D721Med (cell line): ENCODE results near the gene ANP32D.
"Not testable (repeated sequence)": the region's sequence is repeated elsewhere in the genome, so short reads cannot be mapped to it uniquely, and the experiment has no call there.

ENCODE experiments used
- DNase-seq: peaks from one replicate; pipeline ENCODE4 v3.0.0; 2011; ENCODE audit warnings: low spot score; ENCODE audit not compliant: insufficient read length
- FAIRE-seq: peaks from 2 replicates; lab custom pipeline; 2011; peaks lifted over from hg19 to GRCh38; lab: Jason Lieb, UNC
- TF ChIP-seq, protein P1 (sequence below): IDR thresholded peaks from 2 replicates; pipeline ENCODE4 v1.5.1; 2012; ENCODE audit warnings: mild to moderate bottlenecking, control low read depth; ENCODE audit not compliant: insufficient read depth; ENCODE audit errors: missing control alignments

Gene ANP32D

DNA sequence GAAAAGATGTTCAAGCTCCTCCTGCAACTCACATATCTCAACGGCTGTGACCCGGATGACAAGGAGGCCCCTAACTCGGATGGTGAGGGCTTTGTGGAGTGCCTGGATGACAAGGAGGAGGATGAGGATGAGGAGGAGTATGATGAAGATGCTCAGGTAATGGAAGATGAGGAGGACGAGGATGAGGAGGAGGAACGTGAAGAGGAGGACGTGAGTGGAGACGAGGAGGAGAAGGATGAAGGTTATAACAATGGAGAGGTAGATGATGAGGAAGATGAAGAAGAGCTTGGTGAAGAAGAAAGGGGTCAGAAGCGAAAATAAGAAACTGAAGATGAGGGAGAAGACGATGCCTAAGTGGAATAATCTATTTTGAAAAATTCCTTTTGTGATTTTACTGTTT lies 702 bp downstream of the ANP32D start:
- DNase-seq (no peak), FAIRE-seq (no peak)
- TF ChIP-seq, protein P1, sequence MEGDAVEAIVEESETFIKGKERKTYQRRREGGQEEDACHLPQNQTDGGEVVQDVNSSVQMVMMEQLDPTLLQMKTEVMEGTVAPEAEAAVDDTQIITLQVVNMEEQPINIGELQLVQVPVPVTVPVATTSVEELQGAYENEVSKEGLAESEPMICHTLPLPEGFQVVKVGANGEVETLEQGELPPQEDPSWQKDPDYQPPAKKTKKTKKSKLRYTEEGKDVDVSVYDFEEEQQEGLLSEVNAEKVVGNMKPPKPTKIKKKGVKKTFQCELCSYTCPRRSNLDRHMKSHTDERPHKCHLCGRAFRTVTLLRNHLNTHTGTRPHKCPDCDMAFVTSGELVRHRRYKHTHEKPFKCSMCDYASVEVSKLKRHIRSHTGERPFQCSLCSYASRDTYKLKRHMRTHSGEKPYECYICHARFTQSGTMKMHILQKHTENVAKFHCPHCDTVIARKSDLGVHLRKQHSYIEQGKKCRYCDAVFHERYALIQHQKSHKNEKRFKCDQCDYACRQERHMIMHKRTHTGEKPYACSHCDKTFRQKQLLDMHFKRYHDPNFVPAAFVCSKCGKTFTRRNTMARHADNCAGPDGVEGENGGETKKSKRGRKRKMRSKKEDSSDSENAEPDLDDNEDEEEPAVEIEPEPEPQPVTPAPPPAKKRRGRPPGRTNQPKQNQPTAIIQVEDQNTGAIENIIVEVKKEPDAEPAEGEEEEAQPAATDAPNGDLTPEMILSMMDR, result no peak

DNA sequence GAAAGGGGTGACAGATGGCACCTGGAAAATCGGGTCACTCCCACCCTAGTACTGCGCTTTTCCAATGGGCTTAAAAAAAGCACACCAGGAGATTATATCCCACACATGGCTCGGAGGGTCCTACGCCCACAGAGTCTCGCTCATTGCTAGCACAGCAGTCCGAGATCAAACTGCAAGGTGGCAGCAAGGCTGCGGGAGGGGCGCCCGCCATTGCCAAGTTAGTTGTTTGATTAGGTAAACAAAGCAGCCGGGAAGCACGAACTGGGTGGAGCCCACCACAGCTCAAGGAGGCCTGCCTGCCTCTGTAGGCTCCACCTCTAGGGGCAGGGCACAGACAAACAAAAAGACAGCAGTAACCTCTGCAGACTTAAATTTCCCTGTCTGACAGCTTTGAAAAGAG lies 2.1 kb downstream of the ANP32D start:
- FAIRE-seq, DNase-seq: not testable (repeated sequence)

DNA sequence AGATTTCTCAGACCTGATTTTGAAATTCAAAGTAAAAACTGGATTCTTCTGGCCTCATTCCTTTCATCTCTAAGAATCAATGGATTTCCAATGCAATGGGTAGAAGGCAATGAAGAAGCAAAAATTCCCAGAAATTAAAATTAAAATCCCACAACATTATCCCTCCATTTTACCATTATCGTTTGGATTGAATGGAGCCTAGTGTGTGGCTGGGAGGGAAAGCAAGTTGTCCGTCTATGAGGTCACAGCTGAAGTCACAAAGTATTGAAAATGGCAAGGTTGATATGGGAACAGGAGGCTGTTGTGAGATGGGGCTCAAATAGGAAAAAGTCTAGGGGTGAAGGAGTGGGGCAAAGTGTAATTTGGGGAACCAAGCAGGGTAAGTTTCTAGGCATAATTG lies 9.8 kb downstream of the ANP32D start, which contains the start of gene C12orf54:
TSS of gene C12orf54 (plus strand) at position 301 of the 400 bp plus-strand sequence. CDS start 799 bp downstream, outside the sequence.
- FAIRE-seq, result no peak

DNA sequence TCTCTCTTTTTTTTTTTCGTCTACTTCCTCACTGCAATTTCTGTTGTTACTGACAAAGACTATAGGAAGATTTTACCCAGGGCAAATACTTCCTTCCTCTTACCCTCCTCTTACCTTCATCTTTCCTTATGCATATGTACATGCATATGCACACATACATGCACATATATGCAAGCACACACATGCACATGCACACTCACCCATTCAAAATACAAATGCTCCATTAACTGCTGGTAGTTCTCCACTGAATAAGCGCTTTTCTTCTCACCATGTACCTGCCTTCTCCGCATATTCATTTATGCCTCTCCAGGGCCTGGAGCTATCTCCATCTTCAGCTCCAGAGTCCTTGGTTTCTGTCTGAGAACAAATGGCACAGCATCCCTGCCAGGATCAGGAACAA lies 10.6 kb downstream of the ANP32D start:
- TF ChIP-seq, protein P1, result no peak
- FAIRE-seq (no peak), DNase-seq (no peak)

More for the DNA sequence above, 9.8 kb downstream of the ANP32D start, which contains the start of gene C12orf54:
- DNase-seq, result no peak
- TF ChIP-seq, protein P1, result no peak

DNA sequence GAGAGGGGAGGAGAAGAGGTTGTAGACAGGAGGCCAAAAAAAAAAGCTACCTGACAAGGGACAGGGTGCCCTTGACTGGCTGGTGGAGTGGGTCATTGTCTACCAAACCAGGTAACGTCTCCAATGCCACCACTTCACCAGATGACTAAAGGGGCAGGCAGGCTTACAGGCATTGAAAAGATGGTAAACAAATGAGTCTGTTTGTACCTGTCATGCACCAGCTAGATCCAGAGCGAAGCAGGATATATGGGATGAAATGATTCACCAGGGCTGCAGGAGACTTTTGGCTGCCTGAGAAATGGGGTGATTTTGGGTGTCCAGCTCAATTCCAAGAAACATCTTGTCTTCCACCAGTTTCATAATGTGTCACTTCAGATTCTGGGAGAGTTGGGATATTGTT lies 13.9 kb downstream of the ANP32D start:
- TF ChIP-seq, protein P1, result no peak
- FAIRE-seq, result no peak
- DNase-seq, result no peak

DNA sequence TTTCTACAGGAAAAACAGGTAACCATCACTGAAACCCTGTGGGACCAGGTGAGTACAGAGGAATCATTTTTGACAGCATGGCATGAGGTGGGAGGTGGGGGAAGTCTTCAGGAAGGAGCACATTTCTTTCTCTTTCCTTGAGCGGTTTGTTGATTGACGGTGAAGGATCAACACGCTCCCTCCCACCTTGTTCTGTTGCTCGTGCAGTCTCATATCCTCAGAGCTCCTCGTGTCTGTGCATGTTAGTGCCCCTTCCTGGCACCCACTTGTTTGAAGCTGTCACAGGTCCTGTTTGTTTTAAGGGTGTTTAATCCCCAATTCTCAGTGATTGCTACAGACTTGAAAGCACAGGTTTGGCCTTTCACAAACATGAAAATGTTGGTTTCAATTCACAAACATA lies 14.3 kb downstream of the ANP32D start:
- TF ChIP-seq, protein P1, result no peak

DNA sequence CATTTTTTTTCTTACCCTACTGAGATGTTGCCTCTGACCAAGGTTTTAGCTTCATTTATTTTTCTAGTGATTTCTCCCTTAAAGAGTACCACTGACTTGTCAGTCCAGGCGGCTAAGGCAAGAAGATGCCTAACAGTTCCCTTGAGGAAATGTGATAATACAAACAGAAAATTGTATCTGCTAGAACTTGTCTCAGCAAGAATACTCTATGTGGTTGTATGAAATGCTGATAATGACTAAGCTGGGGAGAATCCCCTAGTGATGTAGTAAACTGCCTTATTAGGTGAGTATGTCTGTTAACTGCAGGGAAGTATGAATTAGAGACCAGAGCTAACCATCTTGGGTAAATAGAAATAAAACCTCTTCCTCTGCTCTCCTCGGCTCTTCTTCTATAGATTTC lies 16.7 kb downstream of the ANP32D start:
- FAIRE-seq (no peak), DNase-seq (no peak)
- TF ChIP-seq, protein P1, result no peak

More for the DNA sequence above, 14.3 kb downstream of the ANP32D start:
- DNase-seq (no peak), FAIRE-seq (no peak)

DNA sequence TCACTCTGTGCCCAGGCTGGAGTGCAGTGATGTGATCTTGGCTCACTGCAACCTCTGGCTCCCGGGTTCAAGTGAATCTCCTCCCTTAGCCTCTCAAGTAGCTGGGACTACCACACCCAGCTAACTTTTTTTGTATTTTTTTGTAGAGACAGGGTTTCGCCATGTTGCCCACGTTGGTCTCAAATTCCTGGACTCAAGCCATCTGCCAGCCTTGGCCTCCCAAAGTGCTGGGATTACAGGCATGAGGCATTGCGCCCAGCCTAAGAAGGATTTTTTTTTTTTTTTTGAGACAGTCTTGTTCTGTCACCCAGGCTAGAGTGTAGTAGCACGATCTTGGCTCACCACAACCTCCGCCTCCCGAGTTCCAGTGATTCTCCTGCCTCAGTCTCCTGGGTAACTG lies 17.1 kb downstream of the ANP32D start:
- DNase-seq, FAIRE-seq: not testable (repeated sequence)

DNA sequence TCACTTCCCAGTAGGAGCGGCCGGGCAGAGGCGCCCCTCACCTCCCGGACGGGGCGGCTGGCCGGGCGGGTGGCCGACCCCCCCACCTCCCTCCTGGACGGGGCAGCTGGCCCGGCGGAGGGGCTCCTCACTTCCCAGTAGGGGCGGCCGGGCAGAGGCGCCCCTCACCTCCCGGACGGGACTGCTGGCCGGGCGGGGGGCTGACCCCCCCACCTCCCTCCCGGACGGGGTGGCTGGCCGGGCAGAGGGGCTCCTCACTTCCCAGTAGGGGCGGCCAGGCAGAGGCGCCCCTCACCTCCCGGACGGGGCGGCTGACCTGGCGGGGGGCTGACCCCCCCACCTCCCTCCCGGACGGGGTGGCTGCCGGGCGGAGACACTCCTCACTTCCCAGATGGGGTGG lies 27.9 kb downstream of the ANP32D start:
- not testable (repeated sequence) for DNase-seq, FAIRE-seq

DNA sequence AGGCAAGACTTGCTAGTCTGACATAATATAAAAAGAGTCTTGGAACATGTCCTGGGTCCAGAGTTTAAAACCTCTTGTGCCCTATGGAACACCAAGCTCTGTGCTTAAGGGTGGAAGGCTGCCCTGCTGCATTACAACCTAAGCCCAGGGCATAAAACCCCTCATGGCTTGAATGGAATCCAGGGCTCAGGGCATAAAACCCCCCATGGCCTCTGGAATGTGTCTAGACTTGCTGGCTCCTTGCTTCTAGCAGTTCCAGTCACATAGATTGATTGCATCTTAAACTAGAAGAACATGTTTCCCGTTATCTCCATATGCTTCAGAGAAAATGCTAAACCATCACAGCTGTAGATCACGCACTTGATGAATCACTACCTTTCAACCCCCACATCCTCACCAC lies 34.5 kb downstream of the ANP32D start:
- not testable (repeated sequence) for FAIRE-seq, DNase-seq
